Measurements from ENCODE around the gene WWOX.

GRCh38 chr16:79019431-79019830 is 920.0 kb downstream of the WWOX start:
- TF ChIP-seq CTCF (IDR thresholded peaks at IDR 0.05) (no peak), EP300 (IDR thresholded peaks at IDR 0.05) (no peak), POLR2A (IDR thresholded peaks at IDR 0.05) (no peak)
